HCT116 (cell line): ENCODE measurements around the gene GRXCR1. TPM values are rescaled to one million over a fixed set of nuclear protein-coding genes. Genes with fewer than 3 reads are reported as not detected.

Source experiments
- ATAC-seq: fragments of 200-7000 bp; cut with Tn5 transposase; 2 replicates; pipeline ENCODE4 v1.9.1; 2020; ENCODE audit warnings: mild to moderate bottlenecking, moderate library complexity
- BruUV-seq: library from RNA; stranded (reverse); fragments of 400-500 nt; replicated peaks from 2 replicates; lab custom pipeline; 2021; lab: Mats Ljungman, UMichigan
- CTCF ChIA-PET: fragments of 300-600 bp; sonication (Branson Sonifier 250); formaldehyde crosslinking; loops from one replicate; lab custom pipeline; 2021; ENCODE audit warnings: antibody characterized with exemption; lab: Charles Lee
- POLR2A ChIA-PET: fragments of 300-600, 350-600 bp; sonication (Branson Sonifier 250); formaldehyde crosslinking; loops from one replicate; lab custom pipeline; 2021; ENCODE audit warnings: antibody characterized with exemption; lab: Charles Lee
- RAD21 ChIA-PET, 2 experiments: fragments of 300-600 bp; sonication (Branson Sonifier 250); formaldehyde crosslinking; loops; one replicate each; lab custom pipeline; 2023; ENCODE audit warnings: low total read pairs in 2 of 2; ENCODE audit not compliant: uncharacterized antibody in 2 of 2, unreplicated experiment in 2 of 2, low non-redundant PET in 1 of 2; lab: Charles Lee
- DNase-seq: peaks from one replicate; pipeline ENCODE4 v3.0.0-alpha.2; 2010; ENCODE audit warnings: low read depth, low spot score
- H2AFZ ChIP-seq: fragments of 200-600 bp; shearing (Covaris generic), sonication (generic); 2 replicates; pipeline ENCODE4 v1.6.1; 2017; ENCODE audit warnings: low read depth, mixed run types, mixed read lengths, antibody characterized with exemption, low read length; ENCODE audit not compliant: poor library complexity, severe bottlenecking
- H3K27ac ChIP-seq: 2 replicates; pipeline ENCODE4 v1.5.1; 2012; ENCODE audit warnings: low read depth, low read length
- H3K27me3 ChIP-seq: fragments of 200-600 bp; sonication (generic); 2 replicates; pipeline ENCODE4 v1.6.1; 2016; ENCODE audit warnings: mixed run types, low read length, mixed read lengths; ENCODE audit not compliant: insufficient read depth
- H3K36me3 ChIP-seq, 2 experiments: fragments of 200-500 bp in 1 of 2; fragments of 200-600 bp in 1 of 2; sonication (Bioruptor generic) in 1 of 2; sonication (generic) in 1 of 2; 2 replicates each; pipeline versions ENCODE4 v1.5.1 to v1.6.1; 2014 to 2016; ENCODE audit warnings: low read length in 2 of 2, inconsistent platforms in 1 of 2, mixed read lengths in 1 of 2, mixed run types in 1 of 2; ENCODE audit not compliant: insufficient read depth in 2 of 2, control insufficient read depth in 1 of 2
- H3K4me1 ChIP-seq, 2 experiments: fragments of 200-600 bp in 1 of 2; sonication (generic) in 1 of 2; 2 replicates each; pipeline versions ENCODE4 v1.5.1 to v1.6.1; 2012 to 2017; ENCODE audit warnings: low read length in 2 of 2, inconsistent platforms in 1 of 2, mild to moderate bottlenecking in 1 of 2, mixed read lengths in 1 of 2, mixed run types in 1 of 2, moderate library complexity in 1 of 2; ENCODE audit not compliant: insufficient read depth in 2 of 2, control insufficient read depth in 1 of 2
- H3K4me2 ChIP-seq: fragments of 200-600 bp; sonication (generic); 2 replicates; pipeline ENCODE4 v1.6.1; 2017; ENCODE audit warnings: mixed run types, low read length, mixed read lengths
- H3K4me3 ChIP-seq, 2 experiments: fragments of 200-600 bp in 1 of 2; sonication (generic) in 1 of 2; replicated peaks in 1 of 2; 2 replicates each; pipeline ENCODE4 v1.5.1; 2011 to 2016; ENCODE audit warnings: low read length in 2 of 2, control low read depth in 1 of 2, low read depth in 1 of 2, mild to moderate bottlenecking in 1 of 2, mixed read lengths in 1 of 2, mixed run types in 1 of 2
- H3K79me2 ChIP-seq: fragments of 200-600 bp; sonication (generic); 2 replicates; pipeline ENCODE4 v1.6.1; 2017; ENCODE audit warnings: mild to moderate bottlenecking, mixed run types, low read length, moderate library complexity, mixed read lengths; ENCODE audit not compliant: insufficient read depth
- H3K9ac ChIP-seq: fragments of 200-600 bp; sonication (generic); 2 replicates; pipeline ENCODE4 v1.6.1; 2016; ENCODE audit warnings: low read length, mixed read lengths
- H3K9me2 ChIP-seq: fragments of 200-600 bp; sonication (generic), shearing (Covaris generic); 2 replicates; pipeline ENCODE4 v1.6.1; 2017; ENCODE audit warnings: mixed run types, mild to moderate bottlenecking, moderate library complexity; ENCODE audit not compliant: insufficient read depth
- H3K9me3 ChIP-seq, 2 experiments: fragments of 200-500 bp in 1 of 2; fragments of 200-600 bp in 1 of 2; sonication (Bioruptor generic) in 1 of 2; sonication (generic) in 1 of 2; 2 replicates each; pipeline ENCODE4 v1.6.1; 2014 to 2017; ENCODE audit warnings: low read length in 2 of 2, mixed read lengths in 2 of 2, inconsistent platforms in 1 of 2, low read depth in 1 of 2, mild to moderate bottlenecking in 1 of 2, mixed run types in 1 of 2, moderate library complexity in 1 of 2; ENCODE audit not compliant: control insufficient read depth in 1 of 2, insufficient read depth in 1 of 2
- H4K20me1 ChIP-seq: fragments of 200-600 bp; sonication (generic), shearing (Covaris generic); 2 replicates; pipeline ENCODE4 v1.6.1; 2017; ENCODE audit warnings: mixed run types, mild to moderate bottlenecking, moderate library complexity; ENCODE audit not compliant: insufficient read depth
- ATF3 ChIP-seq: IDR thresholded peaks from 2 replicates; pipeline ENCODE4 v1.6.1; 2012
- EZH2phosphoT487 ChIP-seq: fragments of 200-600 bp; IDR thresholded peaks from 2 replicates; pipeline ENCODE4 v1.6.1; 2018; ENCODE audit warnings: antibody characterized with exemption, borderline replicate concordance
- FOSL1 ChIP-seq: IDR thresholded peaks from 2 replicates; pipeline ENCODE4 v1.6.1; 2012; ENCODE audit warnings: low read depth
- RAD21 ChIP-seq: IDR thresholded peaks from 2 replicates; pipeline ENCODE4 v1.6.1; 2012; ENCODE audit warnings: low read depth, mild to moderate bottlenecking
- REST ChIP-seq: IDR thresholded peaks from 2 replicates; pipeline ENCODE4 v1.6.1; 2012; ENCODE audit warnings: low read depth
- SIN3A ChIP-seq: IDR thresholded peaks from 2 replicates; pipeline ENCODE4 v1.6.1; 2012; ENCODE audit warnings: low read depth
- ZBTB33 ChIP-seq: IDR thresholded peaks from 2 replicates; pipeline ENCODE4 v1.6.1; 2011; ENCODE audit warnings: mild to moderate bottlenecking, low read length, moderate library complexity; ENCODE audit not compliant: insufficient replicate concordance; ENCODE audit errors: extremely low read depth
- ZNF274 ChIP-seq: fragments of 200-500 bp; sonication (Bioruptor generic); IDR thresholded peaks from 2 replicates; pipeline ENCODE4 v1.6.1; 2014; ENCODE audit warnings: mild to moderate bottlenecking, low read depth, low read length, inconsistent platforms
- intact Hi-C: fragments of 100-400 bp; cut with micrococcal nuclease; formaldehyde crosslinking; loops from 2 replicates; pipeline ENCODE4 v1.10.0; 2022
- total RNA-seq: library from RNA; stranded (reverse); gene quantifications from one replicate; pipeline ENCODE4 v1.2.1, GENCODE V29; 2021; ENCODE audit not compliant: unreplicated experiment

GRXCR1 gene
- total RNA-seq, 1 experiment from 2014 or later: not detected

- Histone ChIP-seq H3K4me2 (no peak overlapping the region), H3K9me2 (no peaks in the 10 kb centered on the region), H3K79me2 (no peaks in the 10 kb centered on the region), H4K20me1 (no peaks in the 10 kb centered on the region), H3K27ac (no peak overlapping the region), H3K36me3 (no peaks in the 10 kb centered on the region), H2AFZ (no peak overlapping the region), H3K9ac (no peak overlapping the region), H3K4me1 (no peaks in the 10 kb centered on the region), H3K4me3 (no peak overlapping the region), H3K27me3 (no peaks in the 10 kb centered on the region), H3K9me3 (peaks cover 0 to 11% of the 10 kb centered on the region in 2 experiments; a peak in 2 of 4 replicates)
- ChIA-PET CTCF (no interaction called here), RAD21 (no interaction called here)
- DNase-seq (no peak), ATAC-seq (no peak)
- intact Hi-C loops: no loop called here
- no peak for TF ChIP-seq REST
- no peak for TF ChIP-seq FOSL1
- TF ChIP-seq, all 23 proteins: peak for 0
- no TSS peak for BruUV-seq
- POLR2A ChIA-PET: no interaction called here
These were observed 60.8 kb downstream of the GRXCR1 start for GRCh38 chr4:42953321-42953720.

- no TSS peak for BruUV-seq
- ChIA-PET RAD21 (no interaction called here), CTCF (no interaction called here), POLR2A (no interaction called here)
- peaks cover 0 to 11% of the 10 kb centered on the region in 2 experiments; a peak in 2 of 4 replicates for H3K9me3 ChIP-seq
- intact Hi-C loops: no loop called here
- no peaks in the 10 kb centered on the region for H3K4me1 ChIP-seq
- ATAC-seq (no peak), DNase-seq (no peak)
- H4K20me1 ChIP-seq: no peaks in the 10 kb centered on the region
- no peak overlapping the region for H3K27ac ChIP-seq
- no peak overlapping the region for H3K9ac ChIP-seq
- no peaks in the 10 kb centered on the region for H3K79me2 ChIP-seq
- H3K4me3 ChIP-seq: no peak overlapping the region
- no peaks in the 10 kb centered on the region for H3K9me2 ChIP-seq
- no peaks in the 10 kb centered on the region for H3K36me3 ChIP-seq
- no peak overlapping the region for H2AFZ ChIP-seq
- H3K4me2 ChIP-seq: no peak overlapping the region
- H3K27me3 ChIP-seq: no peaks in the 10 kb centered on the region
- TF ChIP-seq ZNF274: no peak
- TF ChIP-seq RAD21: no peak
- TF ChIP-seq REST: no peak
- TF ChIP-seq ZBTB33: no peak
- TF ChIP-seq ATF3: no peak
- no peak for TF ChIP-seq EZH2phosphoT487
- no peak for TF ChIP-seq SIN3A
- TF ChIP-seq FOSL1: no peak
These were observed 62.6 kb downstream of the GRXCR1 start for GRCh38 chr4:42954963-42955669.
